ENCODE measurements around the gene ECE1.

Gene ECE1

DNA sequence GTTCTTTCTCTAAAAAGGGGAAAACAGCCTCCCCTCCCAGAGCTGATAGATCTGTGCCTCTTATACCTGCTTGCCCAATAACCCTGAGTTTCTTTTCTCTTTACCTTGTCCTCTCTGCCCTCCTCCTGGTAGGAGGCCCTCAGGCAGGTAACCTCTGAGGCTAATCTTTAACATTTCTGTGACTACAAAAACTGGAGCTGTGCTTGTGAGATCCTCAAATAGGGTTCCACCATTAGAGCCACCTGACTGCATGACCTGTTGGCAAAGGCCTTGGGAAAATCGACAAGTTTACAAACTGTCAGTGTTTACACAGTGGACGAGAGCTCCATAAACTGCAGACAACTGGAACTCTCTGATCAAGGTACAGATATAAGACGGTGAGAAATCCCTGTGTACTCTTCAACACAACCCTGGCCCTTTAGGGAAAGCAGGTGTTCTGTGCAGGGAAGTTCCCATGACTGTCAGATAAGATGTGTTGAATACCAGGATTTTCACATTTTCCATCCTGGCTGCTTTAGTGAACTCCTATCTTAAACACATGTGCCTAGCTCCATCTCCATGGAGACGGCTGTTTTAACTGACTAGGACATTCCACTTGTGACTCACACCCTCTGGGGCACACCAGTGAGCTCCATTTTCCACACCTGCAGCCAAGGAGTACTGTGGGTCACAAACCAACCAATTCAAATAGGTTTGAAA is 38.3 kb downstream of the ECE1 start:
- DNase-seq (ENCODE audit: low read depth) = peak; percentile 92
- TF ChIP-seq, protein P1, sequence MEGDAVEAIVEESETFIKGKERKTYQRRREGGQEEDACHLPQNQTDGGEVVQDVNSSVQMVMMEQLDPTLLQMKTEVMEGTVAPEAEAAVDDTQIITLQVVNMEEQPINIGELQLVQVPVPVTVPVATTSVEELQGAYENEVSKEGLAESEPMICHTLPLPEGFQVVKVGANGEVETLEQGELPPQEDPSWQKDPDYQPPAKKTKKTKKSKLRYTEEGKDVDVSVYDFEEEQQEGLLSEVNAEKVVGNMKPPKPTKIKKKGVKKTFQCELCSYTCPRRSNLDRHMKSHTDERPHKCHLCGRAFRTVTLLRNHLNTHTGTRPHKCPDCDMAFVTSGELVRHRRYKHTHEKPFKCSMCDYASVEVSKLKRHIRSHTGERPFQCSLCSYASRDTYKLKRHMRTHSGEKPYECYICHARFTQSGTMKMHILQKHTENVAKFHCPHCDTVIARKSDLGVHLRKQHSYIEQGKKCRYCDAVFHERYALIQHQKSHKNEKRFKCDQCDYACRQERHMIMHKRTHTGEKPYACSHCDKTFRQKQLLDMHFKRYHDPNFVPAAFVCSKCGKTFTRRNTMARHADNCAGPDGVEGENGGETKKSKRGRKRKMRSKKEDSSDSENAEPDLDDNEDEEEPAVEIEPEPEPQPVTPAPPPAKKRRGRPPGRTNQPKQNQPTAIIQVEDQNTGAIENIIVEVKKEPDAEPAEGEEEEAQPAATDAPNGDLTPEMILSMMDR (conservative IDR thresholded peaks at IDR 0.05; ENCODE audit: control insufficient read depth, insufficient read depth, low read depth, low read length) = no peak
- no peak overlapping the region for H3K4me3 ChIP-seq (ENCODE audit: control insufficient read depth, low read depth, low read length)

DNA sequence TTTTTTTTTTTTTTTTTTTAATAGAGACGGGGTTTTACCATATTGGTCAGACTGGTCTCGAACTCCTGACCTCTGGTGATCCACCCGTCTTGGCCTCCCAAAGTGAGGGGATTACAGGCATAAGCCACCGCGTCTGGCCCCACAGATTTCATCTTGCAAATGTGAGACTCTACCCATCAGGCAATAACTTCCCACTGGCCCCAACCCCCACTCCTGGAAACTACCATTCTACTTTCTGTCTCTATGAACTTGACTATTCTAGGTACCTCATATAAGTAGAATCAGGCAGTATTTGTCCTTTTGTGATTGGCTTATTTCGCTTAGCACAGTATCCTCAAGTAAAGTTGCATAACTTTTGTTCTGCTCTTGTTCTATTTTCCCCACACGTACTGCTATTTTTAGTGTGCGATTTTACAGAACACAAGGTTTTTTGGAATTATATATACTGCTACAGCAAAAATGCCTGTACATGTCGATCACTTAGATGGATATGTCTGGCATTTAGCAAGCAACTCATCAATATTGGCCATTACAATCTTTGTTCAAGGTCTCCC is 40.2 kb downstream of the ECE1 start:
- H3K4me3 ChIP-seq (ENCODE audit: control insufficient read depth, low read depth, low read length) = no peak overlapping the region
- TF ChIP-seq, protein P1 (conservative IDR thresholded peaks at IDR 0.05; ENCODE audit: control insufficient read depth, insufficient read depth, low read depth, low read length) = no peak
- DNase-seq (ENCODE audit: low read depth) = no peak

DNA sequence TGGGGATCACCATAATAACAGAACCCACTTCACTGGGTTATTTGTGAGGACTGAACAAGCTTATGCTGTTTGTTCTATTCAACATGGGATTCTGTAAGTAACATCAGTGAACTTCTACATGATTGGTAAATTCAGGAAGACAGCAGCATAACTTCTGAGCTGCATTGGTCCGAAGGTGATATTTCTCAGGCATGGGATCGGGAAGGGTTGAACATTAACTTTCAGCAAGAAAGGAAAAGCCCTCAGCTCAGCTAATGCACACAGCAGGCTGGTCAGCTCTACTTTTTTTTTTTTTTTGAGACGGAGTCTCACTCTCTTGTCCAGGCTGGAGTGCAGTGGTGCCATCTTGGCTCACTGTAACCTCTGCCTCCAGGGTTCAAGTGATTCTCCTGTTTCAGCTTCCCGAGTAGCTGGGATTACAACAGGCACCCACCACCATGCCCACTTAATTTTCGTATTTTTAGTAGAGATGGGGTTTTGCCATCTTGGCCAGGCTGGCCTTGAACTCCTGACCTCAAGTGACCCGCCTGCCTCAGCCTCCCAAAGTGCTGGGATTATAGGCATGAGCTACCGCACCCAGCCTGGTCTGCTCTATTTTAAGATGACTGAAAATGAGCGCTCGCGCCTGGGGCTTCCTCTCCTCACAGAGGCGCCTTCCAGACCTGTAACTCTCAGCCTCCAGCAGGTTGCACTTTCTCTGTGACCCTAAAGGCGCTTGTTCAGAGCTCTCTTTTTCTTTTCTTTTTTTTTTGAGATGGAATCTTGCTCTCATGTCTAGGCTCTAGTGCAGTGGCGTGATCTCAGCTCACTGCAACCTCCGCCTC is 42.2 kb downstream of the ECE1 start:
- no peak overlapping the region for H3K4me3 ChIP-seq (ENCODE audit: control insufficient read depth, low read depth, low read length)
- no peak for DNase-seq (ENCODE audit: low read depth)
- TF ChIP-seq, protein P1 (conservative IDR thresholded peaks at IDR 0.05; ENCODE audit: control insufficient read depth, insufficient read depth, low read depth, low read length) = no peak

DNA sequence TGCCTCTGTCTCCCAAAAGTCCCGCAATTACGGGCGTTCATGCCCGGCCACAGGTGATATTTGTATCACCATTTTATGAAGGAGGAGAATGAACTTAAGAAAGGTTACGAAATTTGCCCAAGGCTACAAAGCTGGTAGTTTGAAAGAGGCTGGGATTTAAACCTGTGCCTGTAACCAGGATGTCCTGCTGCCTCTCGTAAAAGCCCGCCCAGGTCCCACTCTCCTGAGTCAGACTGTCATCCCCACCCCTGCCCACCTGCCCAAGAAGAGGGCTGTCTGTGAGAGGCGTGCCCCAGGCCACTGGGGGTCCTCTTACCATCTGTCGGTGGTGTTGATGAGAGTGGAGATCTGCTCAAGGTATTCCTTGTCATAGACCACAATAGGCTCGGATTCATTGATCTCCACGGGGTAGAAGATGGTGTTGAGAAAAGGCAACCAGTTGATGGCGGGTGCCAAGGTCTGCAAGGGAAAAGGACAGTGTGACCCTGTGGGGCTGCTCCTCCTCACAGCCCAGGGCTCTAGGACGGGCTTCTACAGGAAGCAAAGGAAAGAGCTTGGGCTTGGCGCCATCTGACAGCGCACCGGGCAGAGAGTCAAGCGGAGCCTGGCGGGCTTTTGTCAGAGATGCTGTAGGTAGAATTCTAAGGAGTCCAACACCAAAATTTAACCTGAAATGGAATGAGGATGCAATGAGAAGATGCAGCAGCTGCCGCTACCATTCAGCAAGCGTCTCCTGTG is 43.2 kb downstream of the ECE1 start:
- H3K4me3 ChIP-seq (ENCODE audit: control insufficient read depth, low read depth, low read length) = no peak overlapping the region
- DNase-seq (ENCODE audit: low read depth) = no peak
- TF ChIP-seq, protein P1 (conservative IDR thresholded peaks at IDR 0.05; ENCODE audit: control insufficient read depth, insufficient read depth, low read depth, low read length) = no peak

DNA sequence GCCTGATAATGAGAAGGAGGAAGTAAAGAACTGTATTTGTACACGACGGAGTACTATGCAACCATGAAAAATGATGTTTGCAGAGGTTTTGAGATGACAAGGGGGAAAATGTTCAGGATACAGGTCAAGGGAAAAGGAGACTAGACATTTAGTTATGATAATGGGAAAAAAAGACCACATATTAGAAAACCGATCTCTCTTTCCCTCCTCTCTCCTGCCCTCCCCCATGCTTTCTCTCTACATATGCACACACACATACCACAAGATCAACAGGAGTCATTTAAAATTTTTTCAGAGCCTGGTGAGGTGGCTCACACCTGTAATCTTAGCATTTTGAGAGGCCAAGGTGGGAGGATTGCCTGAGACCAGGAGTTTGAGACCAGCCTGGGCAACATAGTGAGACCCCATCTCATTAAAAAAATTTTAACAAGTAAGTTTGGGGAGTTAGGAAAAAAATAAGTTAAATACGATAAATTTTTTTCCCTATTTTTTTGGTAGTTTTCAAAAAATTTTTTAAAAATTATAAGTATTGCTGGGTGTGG is 44.5 kb downstream of the ECE1 start:
- TF ChIP-seq, protein P1 (conservative IDR thresholded peaks at IDR 0.05; ENCODE audit: control insufficient read depth, insufficient read depth, low read depth, low read length) = no peak
- DNase-seq (ENCODE audit: low read depth) = no peak
- no peak overlapping the region for H3K4me3 ChIP-seq (ENCODE audit: control insufficient read depth, low read depth, low read length)
